BLaER1 treated with 17β-estradiol and CSF1 and Interleukin-3, amounts not matched to agents 10 nM and 100 nM (cell line): ENCODE data around the gene PRM1.
A peak's percentile ranks its signal among the peaks of the same experiment; 100 is the strongest.

Source experiments
- H3K27ac ChIP-seq, 11 experiments: shearing (Covaris generic); formaldehyde crosslinking; 2 replicates each; pipeline ENCODE4 v1.8.1; 2022
- H3K27me3 ChIP-seq, 11 experiments: shearing (Covaris generic); formaldehyde crosslinking; 2 replicates each; pipeline ENCODE4 v1.8.1; 2022
- H3K36me3 ChIP-seq, 11 experiments: shearing (Covaris generic); formaldehyde crosslinking; 2 replicates each; pipeline ENCODE4 v1.8.1; 2022
- H3K4me1 ChIP-seq, 10 experiments: shearing (Covaris generic); formaldehyde crosslinking; 2 replicates each; pipeline ENCODE4 v1.8.1; 2022
- H3K4me2 ChIP-seq, 11 experiments: shearing (Covaris generic); formaldehyde crosslinking; 2 replicates each; pipeline ENCODE4 v1.8.1; 2022
- H3K4me3 ChIP-seq, 10 experiments: shearing (Covaris generic); formaldehyde crosslinking; 2 replicates each; pipeline ENCODE4 v1.8.1; 2022
- H3K9ac ChIP-seq, 11 experiments: shearing (Covaris generic); formaldehyde crosslinking; 2 replicates each; pipeline ENCODE4 v1.8.1; 2022
- H3K9me3 ChIP-seq, 11 experiments: shearing (Covaris generic); formaldehyde crosslinking; replicated peaks in 1 of 11; 2 replicates each; pipeline ENCODE4 v1.8.1; 2022
- H4K20me1 ChIP-seq, 11 experiments: shearing (Covaris generic); formaldehyde crosslinking; 2 replicates each; pipeline ENCODE4 v1.8.1; 2022
- Cebpa-rat ChIP-seq, 11 experiments: shearing (Covaris generic); IDR thresholded peaks; 2 replicates each; pipeline ENCODE4 v1.8.1; 2022

The PRM1 gene

GRCh38 chr16:11273721-11274324, 7.3 kb downstream of the PRM1 start:
- Histone ChIP-seq H3K9ac (no peak overlapping the region), H3K27ac (no peak overlapping the region), H4K20me1 (no peaks in the 10 kb centered on the region)

DNA sequence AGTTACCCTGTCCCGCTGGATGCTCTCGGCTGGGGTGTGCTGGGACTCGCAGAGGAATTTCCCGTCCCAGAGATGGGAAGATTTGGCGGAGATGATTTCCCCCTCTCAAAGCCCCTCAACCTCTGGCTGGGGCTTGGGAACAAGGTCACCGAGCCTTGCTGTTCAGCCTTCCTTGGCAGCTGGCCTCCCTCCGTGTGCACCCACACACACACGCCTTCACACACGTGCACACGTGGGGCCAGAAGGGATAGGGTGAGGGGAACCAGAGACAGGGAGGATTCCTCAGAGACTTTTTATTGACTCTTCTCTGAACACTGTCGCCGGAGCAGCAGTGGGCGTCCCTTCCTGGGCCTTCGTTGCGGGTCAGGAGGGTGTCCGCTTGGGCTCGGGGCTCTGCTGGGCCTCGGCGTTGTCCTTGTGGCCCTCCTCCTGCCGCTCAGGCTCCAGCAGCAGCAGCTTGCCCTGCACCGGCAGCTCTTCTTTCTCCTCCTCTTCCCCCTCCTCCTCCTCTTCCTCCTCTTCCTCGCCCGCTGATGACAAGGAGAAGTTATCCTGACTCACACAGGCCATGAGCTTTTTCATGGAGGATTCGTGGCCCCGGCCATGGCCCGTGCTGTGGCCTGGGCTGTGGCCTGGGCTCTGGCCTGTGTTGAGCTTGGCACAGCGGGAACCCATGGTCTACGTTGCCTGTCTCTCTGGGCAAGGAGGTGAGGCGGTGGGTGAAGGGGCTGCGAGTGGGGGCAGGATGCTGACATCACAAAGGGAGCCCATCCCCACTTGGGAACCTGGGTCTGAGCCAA, 8.0 kb downstream of the PRM1 start, which contains the start of gene PRM3:
Gene PRM3, minus strand, starts transcription at position 709 of the 800 bp plus-strand sequence. Its CDS starts 34 bp downstream, at position 675.
- H3K4me3 ChIP-seq = no peak within 1 kb of the TSS
- H4K20me1 ChIP-seq = no peaks in the 10 kb centered on the region
- H3K36me3 ChIP-seq = no peaks in the 10 kb centered on the region
- no peaks in the 10 kb centered on the region for H3K4me1 ChIP-seq
- H3K4me2 ChIP-seq = no peak within 1 kb of the TSS
- H3K27me3 ChIP-seq = no peaks in the 10 kb centered on the region
- no peak for TF ChIP-seq Cebpa-rat (IDR thresholded peaks at IDR 0.05)
- no peaks in the 10 kb centered on the region for H3K9me3 ChIP-seq
- no peak within 1 kb of the TSS for H3K9ac ChIP-seq
- no peak within 1 kb of the TSS for H3K27ac ChIP-seq

More at GRCh38 chr16:11273721-11274324, 7.3 kb downstream of the PRM1 start:
- H3K27me3 ChIP-seq = no peaks in the 10 kb centered on the region
- no peak overlapping the region for H3K4me2 ChIP-seq
- no peaks in the 10 kb centered on the region for H3K36me3 ChIP-seq
- no peak overlapping the region for H3K4me3 ChIP-seq
- H3K4me1 ChIP-seq = peaks cover 0 to 2% (median under 1%) of the 10 kb centered on the region in 10 experiments; a peak in 7 of 20 replicates
- no peak for TF ChIP-seq Cebpa-rat (IDR thresholded peaks at IDR 0.05)
- H3K9me3 ChIP-seq = no peaks in the 10 kb centered on the region

- Histone ChIP-seq H3K4me2 (no peak overlapping the region), H3K4me1 (no peaks in the 10 kb centered on the region), H3K4me3 (no peak overlapping the region), H3K27me3 (no peaks in the 10 kb centered on the region), H4K20me1 (no peaks in the 10 kb centered on the region), H3K9me3 (no peaks in the 10 kb centered on the region), H3K27ac (no peak overlapping the region), H3K9ac (no peak overlapping the region), H3K36me3 (no peaks in the 10 kb centered on the region)
- no peak for TF ChIP-seq Cebpa-rat (IDR thresholded peaks at IDR 0.05)
Measured at GRCh38 chr16:11272484-11272883, 8.6 kb downstream of the PRM1 start.

DNA sequence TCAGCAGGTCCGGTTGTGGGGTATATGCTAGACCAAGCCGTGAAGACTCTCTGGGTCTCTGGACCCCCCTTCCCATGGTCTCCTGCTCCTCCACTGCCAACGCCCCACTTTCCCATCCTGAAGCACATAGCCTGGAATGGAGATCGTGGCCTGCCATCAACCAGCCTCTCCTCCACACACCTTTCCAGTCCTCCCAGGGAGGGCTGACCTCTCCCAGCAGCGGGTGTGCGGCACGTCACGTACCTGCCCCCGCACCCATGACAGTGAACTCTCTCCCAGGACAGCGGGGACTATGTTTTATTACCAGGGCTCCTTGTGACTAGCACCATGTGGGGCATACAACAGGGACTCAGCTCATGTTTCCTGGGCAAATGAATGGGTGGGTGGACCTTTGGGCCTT, 9.5 kb downstream of the PRM1 start:
- H3K9me3 ChIP-seq = no peaks in the 10 kb centered on the region
- TF ChIP-seq Cebpa-rat (IDR thresholded peaks at IDR 0.05) = no peak

DNA sequence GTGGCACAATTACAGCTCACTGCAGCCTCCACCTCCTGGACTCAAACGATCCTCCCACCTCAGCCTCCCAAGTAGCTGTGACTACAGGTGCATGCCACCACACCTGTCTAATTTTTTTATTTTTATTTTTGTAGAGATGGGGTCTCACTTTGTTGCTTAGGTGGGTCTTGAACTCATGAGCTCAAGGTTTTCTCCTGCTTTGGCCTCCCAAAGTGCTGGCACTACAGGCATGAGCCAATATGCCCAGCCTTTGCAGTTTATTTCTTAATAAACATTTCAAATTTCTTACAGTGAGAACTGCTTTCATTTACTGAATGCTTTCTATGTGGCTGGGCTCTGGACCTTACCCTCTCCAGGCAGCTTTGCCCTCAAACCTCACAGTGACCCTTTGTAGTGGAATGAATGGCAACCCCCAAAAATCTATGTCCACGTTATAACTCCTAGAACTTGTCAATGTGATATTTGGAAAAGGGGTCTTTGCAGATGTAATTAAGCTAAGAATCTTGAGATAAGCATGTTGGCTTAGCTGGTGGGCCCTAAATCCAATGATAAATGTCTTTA, 10.4 kb downstream of the PRM1 start:
- Histone ChIP-seq H3K27ac (no peak overlapping the region), H3K4me3 (no peak overlapping the region), H3K9me3 (no peaks in the 10 kb centered on the region), H3K36me3 (no peaks in the 10 kb centered on the region), H3K4me2 (no peak overlapping the region), H4K20me1 (no peaks in the 10 kb centered on the region), H3K9ac (no peak overlapping the region), H3K27me3 (no peaks in the 10 kb centered on the region), H3K4me1 (peaks cover 0 to 7% (median 2%) of the 10 kb centered on the region in 10 experiments; a peak in 6 of 20 replicates)
- no peak for TF ChIP-seq Cebpa-rat (IDR thresholded peaks at IDR 0.05)

More for the DNA sequence above, 9.5 kb downstream of the PRM1 start:
- Histone ChIP-seq H3K36me3 (no peaks in the 10 kb centered on the region), H3K4me2 (no peak overlapping the region), H3K27ac (no peak overlapping the region), H3K27me3 (no peaks in the 10 kb centered on the region), H3K9ac (no peak overlapping the region), H4K20me1 (no peaks in the 10 kb centered on the region), H3K4me3 (no peak overlapping the region), H3K4me1 (peaks cover 0 to 6% (median 0%) of the 10 kb centered on the region in 10 experiments; a peak in 5 of 20 replicates)

DNA sequence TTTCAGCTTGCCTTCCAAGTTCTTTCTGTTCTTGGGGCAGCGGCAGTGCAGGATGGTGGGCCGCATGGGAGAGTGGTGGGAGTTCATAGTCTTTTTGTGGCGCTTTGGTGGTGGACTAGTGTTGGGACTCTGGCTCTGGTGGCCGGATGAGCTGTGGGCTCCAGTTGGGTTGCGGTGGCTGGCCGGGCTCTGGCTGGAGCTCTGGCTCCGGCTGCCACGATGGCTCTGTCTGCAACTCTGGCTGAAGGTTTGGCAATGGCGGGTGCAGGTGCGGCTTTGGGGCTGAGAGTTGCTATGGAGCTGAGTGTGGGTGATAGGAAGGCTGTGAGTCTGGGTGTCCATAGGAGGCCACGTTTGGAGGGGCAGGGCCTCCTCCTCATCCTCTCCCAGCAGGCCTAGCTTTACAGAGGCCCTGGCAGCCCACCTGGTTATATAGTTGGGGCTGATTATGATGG, 12.2 kb downstream of the PRM1 start, which contains the start of gene TNP2:
Gene TNP2, minus strand, starts transcription at position 405 of the 455 bp plus-strand sequence. Its CDS starts 63 bp downstream, at position 342.
- H3K4me1 ChIP-seq = peaks cover 5 to 20% (median 14%) of the 10 kb centered on the region in 10 experiments
- no peaks in the 10 kb centered on the region for H3K36me3 ChIP-seq
- H3K9ac ChIP-seq = no peak within 1 kb of the TSS
- no peak for TF ChIP-seq Cebpa-rat (IDR thresholded peaks at IDR 0.05)
- H3K27ac ChIP-seq = no peak within 1 kb of the TSS
- H4K20me1 ChIP-seq = no peaks in the 10 kb centered on the region
- H3K4me3 ChIP-seq = no peak within 1 kb of the TSS
- H3K9me3 ChIP-seq = no peaks in the 10 kb centered on the region
- no peaks in the 10 kb centered on the region for H3K27me3 ChIP-seq
- H3K4me2 ChIP-seq = no peak within 1 kb of the TSS

- H3K27me3 ChIP-seq = no peaks in the 10 kb centered on the region
- H3K4me2 ChIP-seq = peak overlapping the region in 1 of 11 experiments; percentile 37; a peak in 1 of 22 replicates
- no peaks in the 10 kb centered on the region for H3K36me3 ChIP-seq
- H3K4me1 ChIP-seq = peaks cover 16 to 28% (median 24%) of the 10 kb centered on the region in 10 experiments
- no peaks in the 10 kb centered on the region for H3K9me3 ChIP-seq
- H3K9ac ChIP-seq = no peak overlapping the region
- no peak overlapping the region for H3K27ac ChIP-seq
- H4K20me1 ChIP-seq = no peaks in the 10 kb centered on the region
- H3K4me3 ChIP-seq = no peak overlapping the region
- TF ChIP-seq Cebpa-rat (IDR thresholded peaks at IDR 0.05) = no peak
Measured at GRCh38 chr16:11265124-11265523, 16.0 kb downstream of the PRM1 start.

GRCh38 chr16:11264155-11264832, 16.8 kb downstream of the PRM1 start:
- Histone ChIP-seq H4K20me1 (no peaks in the 10 kb centered on the region), H3K4me3 (no peak overlapping the region), H3K9me3 (no peaks in the 10 kb centered on the region), H3K4me2 (peak overlapping the region; percentile 24 to 64 (median 57)), H3K4me1 (peaks cover 18 to 31% (median 27%) of the 10 kb centered on the region in 10 experiments), H3K9ac (peak overlapping the region in 1 of 11 experiments; percentile 37; a peak in 1 of 22 replicates), H3K27me3 (no peaks in the 10 kb centered on the region), H3K27ac (peak overlapping the region in 4 of 11 experiments; percentile 19 to 49 (median 37); a peak in 2 of 22 replicates), H3K36me3 (no peaks in the 10 kb centered on the region)
- no peak for TF ChIP-seq Cebpa-rat (IDR thresholded peaks at IDR 0.05)
